ENCODE measurements around the gene WDR64.

Gene WDR64

GRCh38 chr1:241652012-241652411, at the start of gene WDR64:
Gene WDR64 (plus strand): TSS chr1:241652281. CDS start chr1:241652485, 204 bp downstream.
- no peak for DNase-seq (ENCODE audit: extremely low read depth in 1 of 2, low read depth in 1 of 2)

GRCh38 chr1:241603731-241604245, 48.3 kb upstream of the WDR64 start:
- no peak for DNase-seq (ENCODE audit: extremely low read depth in 1 of 2, low read depth in 1 of 2)

GRCh38 chr1:241605146-241605805, 46.8 kb upstream of the WDR64 start:
- DNase-seq (ENCODE audit: extremely low read depth in 1 of 2, low read depth in 1 of 2), result no peak

- DNase-seq (ENCODE audit: extremely low read depth in 1 of 2, low read depth in 1 of 2), result no peak
Measured at GRCh38 chr1:241606544-241606943, 45.5 kb upstream of the WDR64 start.

- no peak for DNase-seq (ENCODE audit: extremely low read depth in 1 of 2, low read depth in 1 of 2)
Measured at GRCh38 chr1:241607497-241607896, 44.6 kb upstream of the WDR64 start.

GRCh38 chr1:241608379-241609033, 43.6 kb upstream of the WDR64 start:
- no peak for DNase-seq (ENCODE audit: extremely low read depth in 1 of 2, low read depth in 1 of 2)

GRCh38 chr1:241610056-241610815, 41.8 kb upstream of the WDR64 start:
- no peak for DNase-seq (ENCODE audit: extremely low read depth in 1 of 2, low read depth in 1 of 2)

GRCh38 chr1:241611063-241611462, 41.0 kb upstream of the WDR64 start:
- DNase-seq (ENCODE audit: extremely low read depth in 1 of 2, low read depth in 1 of 2), result no peak

GRCh38 chr1:241611736-241612135, 40.3 kb upstream of the WDR64 start:
- DNase-seq (ENCODE audit: extremely low read depth in 1 of 2, low read depth in 1 of 2), result no peak

GRCh38 chr1:241612533-241613477, 39.3 kb upstream of the WDR64 start:
- no peak for DNase-seq (ENCODE audit: extremely low read depth in 1 of 2, low read depth in 1 of 2)

GRCh38 chr1:241614144-241614543, 37.9 kb upstream of the WDR64 start:
- DNase-seq (ENCODE audit: extremely low read depth in 1 of 2, low read depth in 1 of 2), result no peak

- no peak for DNase-seq (ENCODE audit: extremely low read depth in 1 of 2, low read depth in 1 of 2)
Measured at GRCh38 chr1:241614572-241614971, 37.5 kb upstream of the WDR64 start.

GRCh38 chr1:241615043-241615974, 36.8 kb upstream of the WDR64 start:
- no peak for DNase-seq (ENCODE audit: extremely low read depth in 1 of 2, low read depth in 1 of 2)

GRCh38 chr1:241617426-241617825, 34.7 kb upstream of the WDR64 start:
- no peak for DNase-seq (ENCODE audit: extremely low read depth in 1 of 2, low read depth in 1 of 2)

GRCh38 chr1:241622669-241623068, 29.4 kb upstream of the WDR64 start:
- DNase-seq (ENCODE audit: extremely low read depth in 1 of 2, low read depth in 1 of 2), result no peak

- DNase-seq (ENCODE audit: extremely low read depth in 1 of 2, low read depth in 1 of 2), result no peak
Measured at GRCh38 chr1:241624935-241625334, 27.1 kb upstream of the WDR64 start.

- no peak for DNase-seq (ENCODE audit: extremely low read depth in 1 of 2, low read depth in 1 of 2)
Measured at GRCh38 chr1:241627453-241628259, 24.4 kb upstream of the WDR64 start.

GRCh38 chr1:241630005-241630404, 22.1 kb upstream of the WDR64 start:
- DNase-seq (ENCODE audit: extremely low read depth in 1 of 2, low read depth in 1 of 2), result no peak

- DNase-seq (ENCODE audit: extremely low read depth in 1 of 2, low read depth in 1 of 2), result no peak
Measured at GRCh38 chr1:241630476-241630875, 21.6 kb upstream of the WDR64 start.
